Esophagus squamous epithelium (tissue), 5 donors: ENCODE results near the gene PLCD1. TPM values are rescaled to one million over a fixed set of nuclear protein-coding genes. Genes with fewer than 3 reads are reported as not detected.

ENCODE experiments used
- DNase-seq: peaks from one replicate; lab custom pipeline; 2025; lab: John Stamatoyannopoulos, UW
- H3K27ac ChIP-seq, 4 donors: fragments of 200-600 bp; sonication (generic); one replicate each; pipeline ENCODE4 v1.5.1; 2016 to 2019; ENCODE audit warnings: mild to moderate bottlenecking in 1 of 4
- H3K27me3 ChIP-seq, 4 donors: fragments of 200-600 bp; sonication (generic); 1 replicate in 3 of 4; 2 replicates in 1 of 4; pipeline versions ENCODE4 v1.5.1 to v1.6.0; 2017 to 2021; ENCODE audit warnings: antibody characterized with exemption in 1 of 4
- H3K36me3 ChIP-seq, 3 donors: fragments of 200-600 bp; sonication (generic); one replicate each; pipeline ENCODE4 v1.5.1; 2016 to 2019
- H3K4me1 ChIP-seq, 3 donors: fragments of 200-600 bp; sonication (generic); one replicate each; pipeline ENCODE4 v1.5.1; 2017 to 2019
- H3K4me3 ChIP-seq, 4 donors: fragments of 200-600 bp; sonication (generic); 1 replicate in 3 of 4; 2 replicates in 1 of 4; pipeline ENCODE4 v1.5.1; 2016 to 2019; ENCODE audit warnings: mild to moderate bottlenecking in 2 of 4, moderate library complexity in 1 of 4
- H3K9me3 ChIP-seq, 3 donors: fragments of 200-600 bp; sonication (generic); one replicate each; pipeline ENCODE4 v1.5.1; 2016 to 2019
- POLR2A ChIP-seq, 4 donors: fragments of 450-650 bp; IDR thresholded peaks; one replicate each; pipeline ENCODE4 v1.6.1; 2017; ENCODE audit warnings: antibody characterized with exemption in 4 of 4, mild to moderate bottlenecking in 4 of 4, moderate library complexity in 3 of 4
- WGBS, 2 donors: methylation state at CpG; one replicate each; pipeline ENCODE4 v1.1.5; 2018; 5-methylcytosine and 5-hydroxymethylcytosine counted together
- intact Hi-C: fragments of 100-400 bp; cut with DNase I; formaldehyde crosslinking; loops from one replicate; pipeline ENCODE4 v1.15.0; 2022
- total RNA-seq, 4 donors: library from RNA; depleted of rRNA; stranded (reverse); fragments of >200 nt; gene quantifications; one replicate each; pipeline ENCODE4 v1.1.0, GENCODE V29; 2016
- TF ChIP-seq, protein P1 (sequence below), 6 experiments: fragments of 450-650 bp in 4 of 6; fragments of 200-600 bp in 2 of 6; sonication (generic) in 2 of 6; IDR thresholded peaks; one replicate each; pipeline ENCODE4 v1.5.1; 2016 to 2019; ENCODE audit warnings: antibody characterized with exemption in 6 of 6, mild to moderate bottlenecking in 4 of 6, moderate library complexity in 4 of 6
- donor health status: DM: yes; HTN: yes; CAD: no.

Gene PLCD1
- total RNA-seq, 4 donors from 2014 or later = 24.2 to 37.9 (median 35.0) TPM

DNA sequence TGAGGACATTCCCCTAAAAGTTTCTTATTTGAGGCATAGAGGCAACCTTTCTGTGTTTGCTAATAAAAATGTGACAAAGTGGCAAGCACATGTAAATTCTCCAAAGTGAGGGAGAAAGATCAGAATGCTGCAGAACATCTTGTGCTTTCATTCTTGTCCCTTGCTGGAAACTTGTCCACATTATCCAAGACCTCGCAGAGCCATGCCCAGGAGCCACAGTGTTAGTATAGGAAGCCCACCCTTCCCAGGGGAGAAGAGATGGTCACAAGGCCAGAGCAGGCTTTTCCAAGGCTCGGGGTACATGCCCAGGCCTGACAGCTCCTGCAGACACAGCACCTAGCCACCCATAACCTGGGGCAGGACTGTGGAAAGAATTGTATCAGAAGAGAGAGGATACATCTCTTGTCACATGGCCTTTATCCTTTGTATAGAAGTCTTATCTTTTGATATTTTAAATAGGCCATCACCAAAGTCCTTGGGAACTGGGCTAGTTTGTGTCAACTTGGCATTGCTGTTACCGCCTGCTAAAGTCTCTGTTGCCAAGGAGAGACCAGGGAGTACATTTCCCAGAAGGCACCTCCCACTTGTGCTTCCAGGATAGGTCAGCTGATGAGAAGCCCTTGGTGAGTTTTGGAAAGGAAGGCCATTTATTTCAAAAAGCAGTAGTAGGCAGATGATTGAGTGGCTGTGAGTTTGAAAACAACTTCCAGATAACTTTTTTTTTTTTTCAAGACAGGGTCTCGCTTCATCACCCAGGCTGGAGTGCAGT is 20.1 kb upstream of the PLCD1 start:
- WGBS, 2 donors = 77 to 84% methylated on average over 2 to 4 of the region's 4 CpGs
- intact Hi-C loops = loop anchor here (10.0 kb wide), 1 partner anchor 65 kb away; no protein-coding TSS in a partner anchor
- H3K9me3 ChIP-seq = no peaks in the 10 kb centered on the region
- H3K27ac ChIP-seq = no peak overlapping the region
- TF ChIP-seq, protein P1, sequence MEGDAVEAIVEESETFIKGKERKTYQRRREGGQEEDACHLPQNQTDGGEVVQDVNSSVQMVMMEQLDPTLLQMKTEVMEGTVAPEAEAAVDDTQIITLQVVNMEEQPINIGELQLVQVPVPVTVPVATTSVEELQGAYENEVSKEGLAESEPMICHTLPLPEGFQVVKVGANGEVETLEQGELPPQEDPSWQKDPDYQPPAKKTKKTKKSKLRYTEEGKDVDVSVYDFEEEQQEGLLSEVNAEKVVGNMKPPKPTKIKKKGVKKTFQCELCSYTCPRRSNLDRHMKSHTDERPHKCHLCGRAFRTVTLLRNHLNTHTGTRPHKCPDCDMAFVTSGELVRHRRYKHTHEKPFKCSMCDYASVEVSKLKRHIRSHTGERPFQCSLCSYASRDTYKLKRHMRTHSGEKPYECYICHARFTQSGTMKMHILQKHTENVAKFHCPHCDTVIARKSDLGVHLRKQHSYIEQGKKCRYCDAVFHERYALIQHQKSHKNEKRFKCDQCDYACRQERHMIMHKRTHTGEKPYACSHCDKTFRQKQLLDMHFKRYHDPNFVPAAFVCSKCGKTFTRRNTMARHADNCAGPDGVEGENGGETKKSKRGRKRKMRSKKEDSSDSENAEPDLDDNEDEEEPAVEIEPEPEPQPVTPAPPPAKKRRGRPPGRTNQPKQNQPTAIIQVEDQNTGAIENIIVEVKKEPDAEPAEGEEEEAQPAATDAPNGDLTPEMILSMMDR (IDR thresholded peaks at IDR 0.05) = no peak
- TF ChIP-seq POLR2A (IDR thresholded peaks at IDR 0.05) = no peak
- H3K4me3 ChIP-seq = no peak overlapping the region
- DNase-seq = no peak
- no peaks in the 10 kb centered on the region for H3K36me3 ChIP-seq
- no peaks in the 10 kb centered on the region for H3K27me3 ChIP-seq
- peaks cover 0 to 4% (median 0%) of the 10 kb centered on the region in 3 donors for H3K4me1 ChIP-seq

DNA sequence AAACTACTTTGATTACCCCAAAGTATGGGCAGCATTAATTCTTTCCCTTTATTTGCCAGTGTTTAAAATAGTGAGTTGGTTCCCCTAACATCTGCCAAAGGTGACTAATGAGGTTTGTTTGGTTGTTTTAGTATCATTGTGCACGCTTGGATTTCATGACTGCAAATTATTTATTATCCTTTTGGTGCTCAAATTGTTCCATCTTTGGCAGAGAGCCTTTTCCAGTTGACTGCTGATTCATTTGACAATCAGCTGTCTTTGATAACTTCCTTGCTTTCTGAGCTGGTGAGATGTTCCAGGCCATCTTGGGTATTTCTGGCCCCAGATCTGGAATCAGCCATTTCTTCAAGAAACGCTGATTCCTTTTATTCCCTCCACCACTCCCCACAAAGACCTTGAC is 18.5 kb upstream of the PLCD1 start:
- H3K4me1 ChIP-seq = peaks cover 0 to 4% (median 0%) of the 10 kb centered on the region in 3 donors
- TF ChIP-seq, protein P1 (IDR thresholded peaks at IDR 0.05) = no peak
- no peak overlapping the region for H3K4me3 ChIP-seq
- H3K36me3 ChIP-seq = no peaks in the 10 kb centered on the region
- H3K27me3 ChIP-seq = no peaks in the 10 kb centered on the region
- WGBS, 2 donors = 57 to 62% methylated on average over 2 of the region's 2 CpGs
- no peaks in the 10 kb centered on the region for H3K9me3 ChIP-seq
- intact Hi-C loops = loop anchor here (10.0 kb wide), 1 partner anchor 67 kb away; no protein-coding TSS in a partner anchor
- no peak overlapping the region for H3K27ac ChIP-seq
- DNase-seq = no peak

DNA sequence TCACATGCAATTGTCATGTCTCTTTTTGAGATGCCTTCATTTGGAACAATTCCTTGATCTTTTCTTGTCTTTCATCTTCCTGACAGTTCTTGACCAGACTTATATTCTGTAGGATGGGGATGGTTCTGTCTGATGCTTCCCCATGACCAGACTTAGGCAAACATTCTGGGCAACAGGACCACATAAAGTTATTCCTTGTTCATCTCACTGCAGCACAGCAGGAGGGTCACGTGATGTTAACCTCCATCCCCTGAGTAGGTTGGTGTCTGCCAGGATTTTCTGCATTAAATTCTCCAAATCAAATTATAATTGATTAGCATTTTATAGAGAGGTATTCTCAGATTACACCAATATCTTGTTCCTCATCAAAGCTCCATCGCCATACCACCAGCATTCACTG is 17.4 kb upstream of the PLCD1 start:
- WGBS, 2 donors = 92 to 93% methylated on average over 2 of the region's 2 CpGs
- H3K27ac ChIP-seq = no peak overlapping the region
- intact Hi-C loops = loop anchor here (10.0 kb wide), 1 partner anchor 68 kb away; no protein-coding TSS in a partner anchor
- H3K27me3 ChIP-seq = no peaks in the 10 kb centered on the region
- no peak overlapping the region for H3K4me3 ChIP-seq
- peaks cover 0 to 4% (median 0%) of the 10 kb centered on the region in 3 donors for H3K4me1 ChIP-seq
- H3K36me3 ChIP-seq = no peaks in the 10 kb centered on the region
- no peaks in the 10 kb centered on the region for H3K9me3 ChIP-seq
- TF ChIP-seq, protein P1 (IDR thresholded peaks at IDR 0.05) = no peak
- no peak for TF ChIP-seq POLR2A (IDR thresholded peaks at IDR 0.05)
- DNase-seq = no peak

GRCh38 chr3:38046027-38046426 is 16.6 kb upstream of the PLCD1 start:
- TF ChIP-seq, protein P1 (IDR thresholded peaks at IDR 0.05) = no peak
- TF ChIP-seq POLR2A (IDR thresholded peaks at IDR 0.05) = no peak
- Histone ChIP-seq H3K4me3 (no peak overlapping the region), H3K27ac (no peak overlapping the region), H3K36me3 (no peaks in the 10 kb centered on the region), H3K27me3 (no peaks in the 10 kb centered on the region), H3K9me3 (no peaks in the 10 kb centered on the region), H3K4me1 (peaks cover 0 to 4% (median 0%) of the 10 kb centered on the region in 3 donors)
- intact Hi-C loops = loop anchor here (10.0 kb wide), 1 partner anchor 69 kb away; no protein-coding TSS in a partner anchor
- 80 to 89% methylated on average over 3 to 4 of the region's 4 CpGs for WGBS, 2 donors
- no peak for DNase-seq

GRCh38 chr3:38043486-38043885 is 14.0 kb upstream of the PLCD1 start:
- Histone ChIP-seq H3K27me3 (no peaks in the 10 kb centered on the region), H3K9me3 (no peaks in the 10 kb centered on the region), H3K4me3 (no peak overlapping the region), H3K27ac (no peak overlapping the region), H3K36me3 (no peaks in the 10 kb centered on the region), H3K4me1 (peaks cover 9 to 19% (median 12%) of the 10 kb centered on the region in 3 donors)
- 67 to 78% methylated on average over 4 of the region's 4 CpGs for WGBS, 2 donors
- intact Hi-C loops = loop anchor here (10.0 kb wide), 1 partner anchor 71 kb away; no protein-coding TSS in a partner anchor
- no peak for TF ChIP-seq POLR2A (IDR thresholded peaks at IDR 0.05)
- TF ChIP-seq, protein P1 (IDR thresholded peaks at IDR 0.05) = no peak
- DNase-seq = no peak
